HG02759 (cell line): ENCODE results near the gene NIP7.

Experiments used
- ATAC-seq: cut with Tn5 transposase; IDR thresholded peaks from one replicate; pipeline ENCODE4 v1.9.1; 2021; ENCODE audit warnings: mild to moderate bottlenecking, moderate library complexity; ENCODE audit not compliant: unreplicated experiment

NIP7 gene

GRCh38 chr16:69318177-69318910 lies 21.2 kb upstream of the NIP7 start:
- no peak for ATAC-seq

GRCh38 chr16:69318911-69319289 lies 20.7 kb upstream of the NIP7 start:
- ATAC-seq: no peak

- no peak for ATAC-seq
These were observed 20.2 kb upstream of the NIP7 start for GRCh38 chr16:69319381-69319780.

- ATAC-seq: no peak
These were observed 19.5 kb upstream of the NIP7 start for GRCh38 chr16:69319826-69320739.

GRCh38 chr16:69320740-69321073 lies 18.9 kb upstream of the NIP7 start:
- ATAC-seq: no peak

- no peak for ATAC-seq
These were observed 18.5 kb upstream of the NIP7 start for GRCh38 chr16:69321080-69321479.

GRCh38 chr16:69322343-69322742 lies 17.2 kb upstream of the NIP7 start:
- ATAC-seq: no peak

GRCh38 chr16:69323415-69323814 lies 16.2 kb upstream of the NIP7 start:
- no peak for ATAC-seq

GRCh38 chr16:69324013-69324531 lies 15.5 kb upstream of the NIP7 start:
- no peak for ATAC-seq

- no peak for ATAC-seq
These were observed 14.9 kb upstream of the NIP7 start for GRCh38 chr16:69324585-69325253.

- ATAC-seq: no peak
These were observed 13.8 kb upstream of the NIP7 start for GRCh38 chr16:69325784-69326171.

GRCh38 chr16:69326172-69326873 lies 13.2 kb upstream of the NIP7 start:
- no peak for ATAC-seq

GRCh38 chr16:69327585-69328310 lies 11.8 kb upstream of the NIP7 start:
- no peak for ATAC-seq

GRCh38 chr16:69328854-69329316 lies 10.7 kb upstream of the NIP7 start:
- no peak for ATAC-seq

GRCh38 chr16:69329369-69330285 lies 9.9 kb upstream of the NIP7 start:
- ATAC-seq: peak; percentile 34

- peak; percentile 97 for ATAC-seq
These were observed 9.1 kb upstream of the NIP7 start, which contains the start of gene PDF for GRCh38 chr16:69330286-69331109. PDF (minus strand) TSS chr16:69330588; CDS start chr16:69330570, 18 bp downstream.

GRCh38 chr16:69334696-69335095 lies 4.9 kb upstream of the NIP7 start:
- no peak for ATAC-seq
